Measurements from ENCODE around the gene CACNA1B. TPM values are rescaled to one million over a fixed set of nuclear protein-coding genes. Genes with fewer than 3 reads are reported as not detected.

The CACNA1B gene
- total and polyA plus RNA-seq, 11 donors: 0.03 to 0.25 (median 0.13) TPM

GRCh38 chr9:138077898-138078540, 200.4 kb downstream of the CACNA1B start:
- H3K9me3 ChIP-seq: no peaks in the 10 kb centered on the region
- WGBS, 4 donors: 74 to 88% (median 83%) methylated on average over 13 of the region's 13 CpGs
- no peak overlapping the region for H3K4me3 ChIP-seq
- H3K4me1 ChIP-seq: no peaks in the 10 kb centered on the region
- ATAC-seq (no peak), DNase-seq (peak in 1 of 5 donors; percentile 35)
- no peaks in the 10 kb centered on the region for H3K36me3 ChIP-seq
- intact Hi-C loops (cut with DNase I): no loop called here
- H3K27me3 ChIP-seq: peaks cover 0 to 13% (median 0%) of the 10 kb centered on the region in 9 donors
- H3K27ac ChIP-seq: no peak overlapping the region
- no peak for TF ChIP-seq POLR2A (IDR thresholded peaks at IDR 0.05)

- Histone ChIP-seq H3K9me3 (no peaks in the 10 kb centered on the region), H3K36me3 (no peaks in the 10 kb centered on the region), H3K4me1 (no peaks in the 10 kb centered on the region), H3K27ac (no peak overlapping the region), H3K4me3 (no peak overlapping the region), H3K27me3 (peaks cover 0 to 7% (median 0%) of the 10 kb centered on the region in 9 donors)
- no peak for TF ChIP-seq POLR2A (IDR thresholded peaks at IDR 0.05)
- TF ChIP-seq, protein P1, sequence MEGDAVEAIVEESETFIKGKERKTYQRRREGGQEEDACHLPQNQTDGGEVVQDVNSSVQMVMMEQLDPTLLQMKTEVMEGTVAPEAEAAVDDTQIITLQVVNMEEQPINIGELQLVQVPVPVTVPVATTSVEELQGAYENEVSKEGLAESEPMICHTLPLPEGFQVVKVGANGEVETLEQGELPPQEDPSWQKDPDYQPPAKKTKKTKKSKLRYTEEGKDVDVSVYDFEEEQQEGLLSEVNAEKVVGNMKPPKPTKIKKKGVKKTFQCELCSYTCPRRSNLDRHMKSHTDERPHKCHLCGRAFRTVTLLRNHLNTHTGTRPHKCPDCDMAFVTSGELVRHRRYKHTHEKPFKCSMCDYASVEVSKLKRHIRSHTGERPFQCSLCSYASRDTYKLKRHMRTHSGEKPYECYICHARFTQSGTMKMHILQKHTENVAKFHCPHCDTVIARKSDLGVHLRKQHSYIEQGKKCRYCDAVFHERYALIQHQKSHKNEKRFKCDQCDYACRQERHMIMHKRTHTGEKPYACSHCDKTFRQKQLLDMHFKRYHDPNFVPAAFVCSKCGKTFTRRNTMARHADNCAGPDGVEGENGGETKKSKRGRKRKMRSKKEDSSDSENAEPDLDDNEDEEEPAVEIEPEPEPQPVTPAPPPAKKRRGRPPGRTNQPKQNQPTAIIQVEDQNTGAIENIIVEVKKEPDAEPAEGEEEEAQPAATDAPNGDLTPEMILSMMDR (IDR thresholded peaks at IDR 0.05): no peak
- no peak for ATAC-seq
- intact Hi-C loops (cut with DNase I): no loop called here
- 86 to 91% (median 89%) methylated on average over 9 of the region's 9 CpGs for WGBS, 4 donors
- DNase-seq: peak in 1 of 5 donors; percentile 15
These were observed 201.3 kb downstream of the CACNA1B start for GRCh38 chr9:138078846-138079245.

GRCh38 chr9:138080979-138081378, 203.4 kb downstream of the CACNA1B start:
- H3K9me3 ChIP-seq: peaks cover 0 to 21% (median 13%) of the 10 kb centered on the region in 12 donors
- no peaks in the 10 kb centered on the region for H3K36me3 ChIP-seq
- ATAC-seq (no peak), DNase-seq (peak in 1 of 5 donors; percentile 1)
- no peak overlapping the region for H3K27ac ChIP-seq
- no peak for TF ChIP-seq POLR2A (IDR thresholded peaks at IDR 0.05)
- TF ChIP-seq, protein P1 (IDR thresholded peaks at IDR 0.05): no peak
- intact Hi-C loops (cut with DNase I): no loop called here
- no peak overlapping the region for H3K4me3 ChIP-seq
- H3K27me3 ChIP-seq: peaks cover 0 to 7% (median 0%) of the 10 kb centered on the region in 9 donors
- 74 to 81% (median 76%) methylated on average over 5 of the region's 5 CpGs for WGBS, 4 donors
- no peaks in the 10 kb centered on the region for H3K4me1 ChIP-seq

DNA sequence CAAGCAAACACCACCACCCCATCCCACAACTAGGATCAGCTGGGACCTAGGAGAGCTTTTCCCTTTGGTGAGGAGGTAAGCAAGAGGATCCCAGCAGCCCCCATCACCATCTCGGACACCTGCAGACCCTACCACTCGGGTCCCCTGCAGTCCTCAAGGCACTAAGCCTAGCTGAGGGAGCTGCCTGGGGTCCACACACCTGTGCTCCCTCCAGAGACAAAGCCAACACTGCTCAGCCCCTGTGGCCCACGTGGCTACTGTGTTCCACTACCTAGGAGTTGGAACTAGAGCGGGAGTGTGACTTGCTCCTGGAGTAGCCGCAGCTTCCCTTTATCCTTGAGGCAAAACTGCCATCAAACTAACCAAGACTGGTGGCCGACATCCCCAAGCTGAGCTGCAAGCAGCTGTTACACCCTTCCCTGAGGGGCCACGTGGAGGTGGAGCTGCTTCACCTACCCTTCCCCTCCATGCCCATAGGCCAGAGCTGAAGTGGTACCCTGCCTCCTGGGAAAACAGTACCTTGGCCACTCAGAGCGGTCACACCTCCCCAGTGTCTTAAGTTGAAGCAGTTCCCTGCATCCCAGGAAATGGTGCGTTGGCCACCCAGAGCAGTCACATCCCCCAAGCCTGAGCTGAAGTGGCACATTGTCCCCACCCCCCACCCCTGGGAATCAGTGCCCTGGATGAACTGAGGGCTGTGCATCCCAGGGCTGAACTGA, 205.5 kb downstream of the CACNA1B start:
- intact Hi-C loops (cut with DNase I): no loop called here
- H3K27ac ChIP-seq: no peak overlapping the region
- ATAC-seq: no peak
- peaks cover 0 to 30% (median 17%) of the 10 kb centered on the region in 12 donors for H3K9me3 ChIP-seq
- H3K4me3 ChIP-seq: no peak overlapping the region
- no peak for TF ChIP-seq POLR2A (IDR thresholded peaks at IDR 0.05)
- TF ChIP-seq, protein P1 (IDR thresholded peaks at IDR 0.05): no peak
- WGBS, 4 donors: 70 to 79% (median 73%) methylated on average over 8 to 9 of the region's 9 CpGs; no CpG with 5 or more reads in 1 of the 4 donors
- H3K4me1 ChIP-seq: no peaks in the 10 kb centered on the region
- H3K36me3 ChIP-seq: no peaks in the 10 kb centered on the region
- DNase-seq: peak in 2 of 5 donors; percentile 3 to 10
- H3K27me3 ChIP-seq: peaks cover 0 to 7% (median 0%) of the 10 kb centered on the region in 9 donors
